Right atrium auricular region (tissue), 2 donors: ENCODE measurements around the gene TBCCD1. TPM values are rescaled to one million over a fixed set of nuclear protein-coding genes. Genes with fewer than 3 reads are reported as not detected.

Experiments
- DNase-seq: peaks from one replicate; pipeline ENCODE4 v3.0.0-alpha.2; 2019; ENCODE audit warnings: low spot score
- H3K27ac ChIP-seq, 2 donors: fragments of 200-600 bp; sonication (generic); 1 replicate in 1 of 2; 2 replicates in 1 of 2; pipeline ENCODE4 v1.5.1; 2016 to 2019
- H3K27me3 ChIP-seq, 2 donors: fragments of 200-600 bp; sonication (generic); one replicate each; pipeline versions ENCODE4 v1.5.1 to v1.6.0; 2017 to 2019
- H3K36me3 ChIP-seq: fragments of 200-600 bp; sonication (generic); one replicate; pipeline ENCODE4 v1.5.1; 2016
- H3K4me1 ChIP-seq, 2 donors: fragments of 200-600 bp; sonication (generic); one replicate each; pipeline versions ENCODE4 v1.5.1 to v1.6.0; 2017 to 2019
- H3K4me3 ChIP-seq, 2 donors: fragments of 200-600 bp; sonication (generic); 1 replicate in 1 of 2; 2 replicates in 1 of 2; pipeline ENCODE4 v1.5.1; 2017 to 2019; ENCODE audit warnings: mild to moderate bottlenecking in 1 of 2, moderate library complexity in 1 of 2
- H3K9me3 ChIP-seq, 2 donors: fragments of 200-600 bp; sonication (generic); one replicate each; pipeline ENCODE4 v1.5.1; 2019
- CTCF ChIP-seq, 2 donors: fragments of 200-600 bp; sonication (generic); IDR thresholded peaks; one replicate each; pipeline ENCODE4 v1.5.1; 2019; ENCODE audit warnings: antibody characterized with exemption in 2 of 2
- total RNA-seq, 2 donors: library from RNA; depleted of rRNA; stranded (reverse); fragments of >200 nt; gene quantifications; one replicate each; pipeline ENCODE4 v1.1.0, GENCODE V29; 2016

Gene TBCCD1
- total RNA-seq, 2 donors from 2014 or later, result 8.6 to 10.3 TPM

- Histone ChIP-seq H3K4me3 (no peak within 1 kb of the TSS), H3K4me1 (peaks cover 0 to 9% of the 10 kb centered on the region in 2 donors), H3K9me3 (no peaks in the 10 kb centered on the region), H3K27ac (no peak within 1 kb of the TSS), H3K36me3 (no peaks in the 10 kb centered on the region), H3K27me3 (no peaks in the 10 kb centered on the region)
- DNase-seq, result no peak
- no peak for TF ChIP-seq CTCF (IDR thresholded peaks at IDR 0.05)
Observed at GRCh38 chr3:186612721-186613636, 45.8 kb upstream of the TBCCD1 start, which contains the start of gene AHSG. AHSG (plus strand) TSS chr3:186613060; CDS start chr3:186613142, 82 bp downstream.

- H3K27ac ChIP-seq, result no peak overlapping the region
- TF ChIP-seq CTCF (IDR thresholded peaks at IDR 0.05), result no peak
- H3K27me3 ChIP-seq, result no peaks in the 10 kb centered on the region
- no peaks in the 10 kb centered on the region for H3K36me3 ChIP-seq
- H3K9me3 ChIP-seq, result no peaks in the 10 kb centered on the region
- peaks cover 0 to 5% of the 10 kb centered on the region in 2 donors for H3K4me1 ChIP-seq
- H3K4me3 ChIP-seq, result no peak overlapping the region
- DNase-seq, result no peak
Observed at GRCh38 chr3:186612065-186612464, 44.9 kb upstream of the TBCCD1 start.

- H3K27ac ChIP-seq, result no peak overlapping the region
- TF ChIP-seq CTCF (IDR thresholded peaks at IDR 0.05), result no peak
Observed at GRCh38 chr3:186609247-186609868, 42.2 kb upstream of the TBCCD1 start.

GRCh38 chr3:186608624-186609215 is 41.6 kb upstream of the TBCCD1 start:
- H3K27me3 ChIP-seq, result no peaks in the 10 kb centered on the region
- TF ChIP-seq CTCF (IDR thresholded peaks at IDR 0.05), result no peak
- H3K4me3 ChIP-seq, result no peak overlapping the region
- no peaks in the 10 kb centered on the region for H3K9me3 ChIP-seq
- H3K36me3 ChIP-seq, result no peaks in the 10 kb centered on the region
- no peak overlapping the region for H3K27ac ChIP-seq
- no peak for DNase-seq
- no peaks in the 10 kb centered on the region for H3K4me1 ChIP-seq

More at GRCh38 chr3:186609247-186609868, 42.2 kb upstream of the TBCCD1 start:
- Histone ChIP-seq H3K36me3 (no peaks in the 10 kb centered on the region), H3K9me3 (no peaks in the 10 kb centered on the region), H3K4me1 (no peaks in the 10 kb centered on the region), H3K4me3 (no peak overlapping the region), H3K27me3 (no peaks in the 10 kb centered on the region)
- no peak for DNase-seq

GRCh38 chr3:186605561-186606545 is 38.7 kb upstream of the TBCCD1 start:
- no peaks in the 10 kb centered on the region for H3K27me3 ChIP-seq
- H3K36me3 ChIP-seq, result no peaks in the 10 kb centered on the region
- no peak for DNase-seq
- H3K9me3 ChIP-seq, result no peaks in the 10 kb centered on the region
- H3K4me1 ChIP-seq, result no peaks in the 10 kb centered on the region
- H3K27ac ChIP-seq, result no peak overlapping the region
- TF ChIP-seq CTCF (IDR thresholded peaks at IDR 0.05), result no peak
- no peak overlapping the region for H3K4me3 ChIP-seq
